ENCODE measurements around the gene MPRIP. TPM values are rescaled to one million over a fixed set of nuclear protein-coding genes. Genes with fewer than 3 reads are reported as not detected.

The MPRIP gene
- total and polyA plus RNA-seq, 2 donors (not counting 3 experiments of a cell fraction or from before 2014, with no cell fraction given), result 94.6 to 246 TPM

- Histone ChIP-seq H4K20me1 (replicated peaks; ENCODE audit: control insufficient read depth, extremely low read depth, insufficient read depth, low read length) (no peaks in the 10 kb centered on the region), H3K79me2 (ENCODE audit: control insufficient read depth, insufficient read depth, low read length) (no peaks in the 10 kb centered on the region), H3K9me1 (replicated peaks; ENCODE audit: control insufficient read depth, extremely low read depth, insufficient read depth, low read length) (no peaks in the 10 kb centered on the region), H3K27me3 (ENCODE audit: control insufficient read depth in 2 of 2, insufficient read depth in 2 of 2, low read length in 2 of 2) (no peaks in the 10 kb centered on the region), H2AFZ (ENCODE audit: low read depth, low read length) (no peak overlapping the region), H3K9ac (replicated peaks; ENCODE audit: extremely low read depth, insufficient read depth, low read length) (no peak overlapping the region), H3K4me2 (ENCODE audit: insufficient read depth, low read length) (no peak overlapping the region), H3K36me3 (ENCODE audit: control insufficient read depth in 2 of 2, extremely low read depth in 1 of 2, insufficient read depth in 2 of 2, low read length in 2 of 2) (peaks cover 14 to 53% of the 10 kb centered on the region in 2 experiments), H3K4me3 (replicated peaks in 1 of 3; ENCODE audit: insufficient read depth in 1 of 3, low read depth in 1 of 3, low read length in 3 of 3) (no peak overlapping the region), H3K27ac (ENCODE audit: insufficient read depth, low read depth, low read length) (no peak overlapping the region), H3K9me3 (replicated peaks; ENCODE audit: control insufficient read depth, insufficient read depth, low read length) (no peaks in the 10 kb centered on the region), H3K4me1 (ENCODE audit: control insufficient read depth, extremely low read depth, insufficient read depth, low read length) (peaks cover 12% of the 10 kb centered on the region)
- peak; percentile 25 for DNase-seq (ENCODE audit: low read depth, low spot score)
- ChIA-PET POLR2A (interaction anchor here (0.6 kb wide), 1 partner anchor 8 kb away, joined by 3 read pairs; no protein-coding TSS in a partner anchor), CTCF (interaction anchor here (1.1 to 1.6 kb wide), 7 partner anchors 8 to 469 kb away, joined by 3 to 12 read pairs (median 5); no protein-coding TSS in a partner anchor)
- peak in 1 of 2 donors; percentile 6 for TF ChIP-seq CTCF (IDR thresholded peaks at IDR 0.05; ENCODE audit: extremely low read depth in 1 of 2, insufficient read depth in 1 of 2, low read depth in 1 of 2, low read length in 2 of 2)
- TF ChIP-seq POLR2AphosphoS5 (IDR thresholded peaks at IDR 0.05; ENCODE audit: insufficient read depth, low read depth, low read length), result no peak
- intact Hi-C loops (cut with micrococcal nuclease) (loop anchor here (1.0 kb wide), 1 partner anchor 19 kb away; no protein-coding TSS in a partner anchor), dilution Hi-C loops (cut with MboI; ENCODE audit: extremely low pct_ligation_motif_present, low sequenced_read_pairs) (no loop called here)
- peak; percentile 54 for FAIRE-seq
- BruUV-seq (replicated peaks), result no TSS peak
These were observed 130.0 kb downstream of the MPRIP start for GRCh38 chr17:17172001-17172939.

DNA sequence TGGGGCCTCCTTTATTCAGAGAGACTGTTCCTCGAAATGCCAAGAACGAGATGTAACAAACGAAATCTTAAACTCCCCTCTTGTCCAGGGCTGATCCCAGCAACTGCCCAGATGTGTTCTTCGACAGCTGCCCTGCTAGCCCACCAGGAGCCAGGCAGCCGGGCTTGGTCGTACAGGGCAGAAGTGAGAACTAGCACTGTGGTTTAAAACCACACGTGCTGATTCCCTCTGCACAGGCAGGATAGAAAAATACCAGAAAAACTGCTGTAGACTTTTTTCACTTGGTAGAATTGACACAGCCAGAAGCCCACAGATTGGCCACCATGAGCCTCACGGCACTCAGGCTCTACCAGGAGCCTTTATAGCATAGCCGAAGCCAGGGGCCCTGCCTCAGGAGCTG, 130.7 kb downstream of the MPRIP start:
- no peaks in the 10 kb centered on the region for H3K27me3 ChIP-seq (ENCODE audit: control insufficient read depth in 2 of 2, insufficient read depth in 2 of 2, low read length in 2 of 2)
- no TSS peak for BruUV-seq (replicated peaks)
- H3K27ac ChIP-seq (ENCODE audit: insufficient read depth, low read depth, low read length), result no peak overlapping the region
- H3K79me2 ChIP-seq (ENCODE audit: control insufficient read depth, insufficient read depth, low read length), result no peaks in the 10 kb centered on the region
- no peak overlapping the region for H2AFZ ChIP-seq (ENCODE audit: low read depth, low read length)
- FAIRE-seq (no peak), DNase-seq (ENCODE audit: low read depth, low spot score) (no peak)
- H3K9me1 ChIP-seq (replicated peaks; ENCODE audit: control insufficient read depth, extremely low read depth, insufficient read depth, low read length), result no peaks in the 10 kb centered on the region
- H3K4me3 ChIP-seq (replicated peaks in 1 of 3; ENCODE audit: insufficient read depth in 1 of 3, low read depth in 1 of 3, low read length in 3 of 3), result no peak overlapping the region
- TF ChIP-seq EZH2 (IDR thresholded peaks at IDR 0.05; ENCODE audit: borderline replicate concordance, low read depth, low read length, severe bottlenecking), result no peak
- no peak for TF ChIP-seq POLR2A (IDR thresholded peaks at IDR 0.05; ENCODE audit: low read depth, low read length)
- no peak for TF ChIP-seq MAX (IDR thresholded peaks at IDR 0.05; ENCODE audit: insufficient read depth, insufficient read length)
- TF ChIP-seq JUN (IDR thresholded peaks at IDR 0.05; ENCODE audit: borderline replicate concordance, insufficient read depth, insufficient read length, low read depth), result no peak
- no peak for TF ChIP-seq CTCF (IDR thresholded peaks at IDR 0.05; ENCODE audit: extremely low read depth in 1 of 2, insufficient read depth in 1 of 2, low read depth in 1 of 2, low read length in 2 of 2)
- no peak for TF ChIP-seq MYC (IDR thresholded peaks at IDR 0.05; ENCODE audit: low read depth, low read length)
- no peak for TF ChIP-seq POLR2AphosphoS5 (IDR thresholded peaks at IDR 0.05; ENCODE audit: insufficient read depth, low read depth, low read length)
- no peak for TF ChIP-seq GATA2 (IDR thresholded peaks at IDR 0.05; ENCODE audit: insufficient read depth, insufficient read length, low read depth, low read length)
- TF ChIP-seq FOS (IDR thresholded peaks at IDR 0.05; ENCODE audit: borderline replicate concordance, insufficient read depth, low read length), result no peak
- H4K20me1 ChIP-seq (replicated peaks; ENCODE audit: control insufficient read depth, extremely low read depth, insufficient read depth, low read length), result no peaks in the 10 kb centered on the region
- intact Hi-C loops (cut with micrococcal nuclease), result loop anchor here (1.0 kb wide), 1 partner anchor 18 kb away; no protein-coding TSS in a partner anchor
- CTCF ChIA-PET, result interaction anchor here (1.1 to 1.6 kb wide), 6 partner anchors 9 to 468 kb away, joined by 3 to 12 read pairs (median 6); no protein-coding TSS in a partner anchor
- H3K4me1 ChIP-seq (ENCODE audit: control insufficient read depth, extremely low read depth, insufficient read depth, low read length), result peaks cover 12% of the 10 kb centered on the region
- no peak overlapping the region for H3K9ac ChIP-seq (replicated peaks; ENCODE audit: extremely low read depth, insufficient read depth, low read length)
- POLR2A ChIA-PET, result no interaction called here
- dilution Hi-C loops (cut with MboI; ENCODE audit: extremely low pct_ligation_motif_present, low sequenced_read_pairs), result no loop called here
- no peak overlapping the region for H3K4me2 ChIP-seq (ENCODE audit: insufficient read depth, low read length)
- H3K9me3 ChIP-seq (replicated peaks; ENCODE audit: control insufficient read depth, insufficient read depth, low read length), result no peaks in the 10 kb centered on the region
- H3K36me3 ChIP-seq (ENCODE audit: control insufficient read depth in 2 of 2, extremely low read depth in 1 of 2, insufficient read depth in 2 of 2, low read length in 2 of 2), result peaks cover 14 to 49% of the 10 kb centered on the region in 2 experiments

All from endothelial cell of umbilical vein (primary cell).